A673 (cell line): ENCODE data around the gene FHIP1B. TPM values are rescaled to one million over a fixed set of nuclear protein-coding genes. Genes with fewer than 3 reads are reported as not detected.

ENCODE experiments used
- BruUV-seq: library from RNA; stranded (reverse); fragments of 400-500 nt; replicated peaks from 2 replicates; lab custom pipeline; 2021; lab: Mats Ljungman, UMichigan
- CTCF ChIA-PET: fragments of 300-600 bp; sonication (Branson Sonifier 250); formaldehyde crosslinking; loops from one replicate; lab custom pipeline; 2022; ENCODE audit warnings: antibody characterized with exemption; lab: Charles Lee
- POLR2A ChIA-PET: fragments of 300-600 bp; sonication (Branson Sonifier 250); formaldehyde crosslinking; loops from one replicate; lab custom pipeline; 2022; ENCODE audit warnings: antibody characterized with exemption; ENCODE audit not compliant: low non-redundant PET; lab: Charles Lee
- DNase-seq: peaks from one replicate; pipeline ENCODE4 v3.0.0-alpha.2; 2015; ENCODE audit warnings: low spot score
- H3K27ac ChIP-seq: fragments of 200-600 bp; sonication (generic); 2 replicates; pipeline ENCODE4 v1.5.1; 2016; ENCODE audit warnings: mixed run types, low read depth, mild to moderate bottlenecking, mixed read lengths, antibody characterized with exemption, low read length; ENCODE audit not compliant: poor library complexity, severe bottlenecking
- H3K27me3 ChIP-seq: fragments of 200-600 bp; sonication (generic); replicated peaks from 2 replicates; pipeline ENCODE4 v1.6.1; 2017; ENCODE audit warnings: mixed run types, low read depth, mild to moderate bottlenecking, mixed read lengths, antibody characterized with exemption, low read length; ENCODE audit not compliant: insufficient read depth, poor library complexity
- H3K36me3 ChIP-seq: fragments of 200-600 bp; sonication (generic); 2 replicates; pipeline ENCODE4 v1.6.1; 2016; ENCODE audit warnings: mixed run types, mild to moderate bottlenecking, mixed read lengths, antibody characterized with exemption, low read length; ENCODE audit not compliant: insufficient read depth, poor library complexity, severe bottlenecking
- H3K4me1 ChIP-seq: fragments of 200-600 bp; sonication (generic); 2 replicates; pipeline ENCODE4 v1.6.1; 2017; ENCODE audit warnings: mixed run types, mild to moderate bottlenecking, mixed read lengths, antibody characterized with exemption, low read length; ENCODE audit not compliant: insufficient read depth, poor library complexity, severe bottlenecking
- H3K4me3 ChIP-seq: fragments of 200-600 bp; sonication (generic); 2 replicates; pipeline ENCODE4 v1.5.1; 2016; ENCODE audit warnings: low read depth, mixed run types, mild to moderate bottlenecking, mixed read lengths, low read length; ENCODE audit not compliant: poor library complexity, severe bottlenecking
- H3K9me3 ChIP-seq: fragments of 200-600 bp; sonication (generic); 2 replicates; pipeline ENCODE4 v1.6.1; 2016; ENCODE audit warnings: mixed run types, low read depth, mild to moderate bottlenecking, mixed read lengths, antibody characterized with exemption, low read length; ENCODE audit not compliant: poor library complexity, severe bottlenecking
- EZH2 ChIP-seq: fragments of 200-600 bp; sonication (generic); IDR thresholded peaks from 2 replicates; pipeline ENCODE4 v1.6.1; 2017; ENCODE audit warnings: borderline replicate concordance, low read depth, mild to moderate bottlenecking, mixed read lengths, antibody characterized with exemption, low read length; ENCODE audit not compliant: poor library complexity, severe bottlenecking
- intact Hi-C: fragments of 100-400 bp; cut with micrococcal nuclease; formaldehyde crosslinking; loops from one replicate; pipeline ENCODE4 v1.10.0; 2022; ENCODE audit not compliant: unreplicated experiment
- total RNA-seq: library from RNA; stranded (reverse); gene quantifications from 2 replicates; pipeline ENCODE4 v1.2.3, GENCODE V29; 2021
- TF ChIP-seq, protein P1 (sequence below): fragments of 300-800, 200-600 bp; sonication (generic); conservative IDR thresholded peaks from 2 replicates; pipeline ENCODE4 v1.5.1; 2017; ENCODE audit warnings: low read depth, mild to moderate bottlenecking, antibody characterized with exemption, low read length, moderate library complexity, mixed read lengths

FHIP1B gene
- total RNA-seq, 1 experiment from 2014 or later: 18.6 TPM

DNA sequence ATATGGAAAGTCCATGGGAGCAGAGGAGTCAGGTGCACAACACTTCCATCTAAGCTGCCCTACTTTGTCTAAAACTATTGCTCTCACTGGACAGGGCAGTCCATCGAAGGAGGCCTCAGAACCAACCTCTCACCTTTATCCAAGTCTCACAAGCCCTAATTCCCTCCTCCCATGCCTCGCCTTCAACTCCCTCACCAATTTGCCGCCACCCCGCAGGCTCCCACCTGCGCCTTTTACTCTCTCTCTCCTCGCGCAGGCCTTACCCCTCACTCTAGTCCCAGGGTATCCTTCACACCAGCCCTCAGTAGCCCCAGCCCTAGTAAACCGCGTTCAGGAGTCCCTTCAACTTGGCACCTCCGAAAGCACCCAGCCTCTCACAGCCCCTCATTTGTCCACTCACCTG lies 451 bp downstream of the FHIP1B start:
- Histone ChIP-seq H3K27me3 (no peaks in the 10 kb centered on the region), H3K36me3 (no peaks in the 10 kb centered on the region), H3K27ac (peak overlapping the region; percentile 73), H3K9me3 (no peaks in the 10 kb centered on the region), H3K4me1 (no peaks in the 10 kb centered on the region), H3K4me3 (peak overlapping the region; percentile 96)
- TF ChIP-seq EZH2: no peak
- TF ChIP-seq, protein P1, sequence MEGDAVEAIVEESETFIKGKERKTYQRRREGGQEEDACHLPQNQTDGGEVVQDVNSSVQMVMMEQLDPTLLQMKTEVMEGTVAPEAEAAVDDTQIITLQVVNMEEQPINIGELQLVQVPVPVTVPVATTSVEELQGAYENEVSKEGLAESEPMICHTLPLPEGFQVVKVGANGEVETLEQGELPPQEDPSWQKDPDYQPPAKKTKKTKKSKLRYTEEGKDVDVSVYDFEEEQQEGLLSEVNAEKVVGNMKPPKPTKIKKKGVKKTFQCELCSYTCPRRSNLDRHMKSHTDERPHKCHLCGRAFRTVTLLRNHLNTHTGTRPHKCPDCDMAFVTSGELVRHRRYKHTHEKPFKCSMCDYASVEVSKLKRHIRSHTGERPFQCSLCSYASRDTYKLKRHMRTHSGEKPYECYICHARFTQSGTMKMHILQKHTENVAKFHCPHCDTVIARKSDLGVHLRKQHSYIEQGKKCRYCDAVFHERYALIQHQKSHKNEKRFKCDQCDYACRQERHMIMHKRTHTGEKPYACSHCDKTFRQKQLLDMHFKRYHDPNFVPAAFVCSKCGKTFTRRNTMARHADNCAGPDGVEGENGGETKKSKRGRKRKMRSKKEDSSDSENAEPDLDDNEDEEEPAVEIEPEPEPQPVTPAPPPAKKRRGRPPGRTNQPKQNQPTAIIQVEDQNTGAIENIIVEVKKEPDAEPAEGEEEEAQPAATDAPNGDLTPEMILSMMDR: no peak
- no peak for DNase-seq
- ChIA-PET CTCF (interaction anchor here (0.6 kb wide), 1 partner anchor 145 kb away, joined by 3 read pairs; no protein-coding TSS in a partner anchor), POLR2A (no interaction called here)
- intact Hi-C loops: loop anchor here (10.0 kb wide), 1 partner anchor 231 kb away; no protein-coding TSS in a partner anchor
- no TSS peak for BruUV-seq

DNA sequence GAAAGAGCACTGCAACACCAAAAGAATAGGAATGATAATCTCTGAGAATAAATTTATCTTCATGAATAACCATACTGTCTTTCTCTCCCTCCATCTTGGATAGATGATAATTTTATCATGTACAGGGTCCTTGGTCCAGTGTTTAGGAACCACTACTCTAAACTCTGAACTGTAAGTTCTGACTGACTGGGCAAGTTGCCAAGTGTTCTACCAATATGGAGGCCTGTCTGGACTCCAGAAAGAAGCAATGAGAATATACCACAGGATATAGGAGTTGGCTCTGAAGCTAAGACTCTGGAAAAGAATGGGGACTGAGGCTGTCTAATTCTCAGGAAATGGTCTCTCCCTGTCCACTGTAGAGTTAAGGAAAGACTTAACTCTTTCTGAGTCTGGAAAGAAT lies 1.5 kb downstream of the FHIP1B start:
- no peak for DNase-seq
- Histone ChIP-seq H3K27ac (no peak overlapping the region), H3K9me3 (no peaks in the 10 kb centered on the region), H3K4me1 (no peaks in the 10 kb centered on the region), H3K27me3 (no peaks in the 10 kb centered on the region), H3K4me3 (peak overlapping the region; percentile 96), H3K36me3 (no peaks in the 10 kb centered on the region)
- no peak for TF ChIP-seq EZH2
- TF ChIP-seq, protein P1: no peak
- intact Hi-C loops: loop anchor here (10.0 kb wide), 1 partner anchor 232 kb away; no protein-coding TSS in a partner anchor
- ChIA-PET POLR2A (no interaction called here), CTCF (no interaction called here)
- BruUV-seq: TSS peak; percentile 26

DNA sequence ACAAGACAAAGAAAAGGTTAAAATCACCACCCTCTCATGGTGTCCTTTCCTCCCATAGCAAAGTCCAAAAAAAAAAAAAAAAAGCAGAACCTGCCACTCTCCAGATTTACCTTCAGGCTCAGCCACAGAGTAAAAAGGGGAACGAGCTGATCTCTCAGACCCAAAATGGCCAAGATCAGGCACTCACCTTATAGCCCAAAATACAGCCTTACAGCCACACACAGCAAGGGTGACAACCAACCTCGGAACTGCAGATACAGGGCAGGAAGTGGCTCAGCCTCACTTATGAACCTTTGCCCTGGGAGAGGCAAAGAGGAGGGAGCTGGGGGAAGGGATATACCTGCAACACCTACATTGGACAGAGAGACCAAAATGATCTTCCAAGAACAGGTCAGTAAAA lies 4.5 kb downstream of the FHIP1B start:
- TF ChIP-seq EZH2: no peak
- Histone ChIP-seq H3K27me3 (no peaks in the 10 kb centered on the region), H3K4me3 (no peak overlapping the region), H3K9me3 (no peaks in the 10 kb centered on the region), H3K36me3 (no peaks in the 10 kb centered on the region), H3K4me1 (no peaks in the 10 kb centered on the region), H3K27ac (no peak overlapping the region)
- no peak for DNase-seq
- BruUV-seq: no TSS peak
- POLR2A ChIA-PET: no interaction called here
- intact Hi-C loops: loop anchor here (10.0 kb wide), 1 partner anchor 235 kb away; no protein-coding TSS in a partner anchor
- CTCF ChIA-PET: no interaction called here

DNA sequence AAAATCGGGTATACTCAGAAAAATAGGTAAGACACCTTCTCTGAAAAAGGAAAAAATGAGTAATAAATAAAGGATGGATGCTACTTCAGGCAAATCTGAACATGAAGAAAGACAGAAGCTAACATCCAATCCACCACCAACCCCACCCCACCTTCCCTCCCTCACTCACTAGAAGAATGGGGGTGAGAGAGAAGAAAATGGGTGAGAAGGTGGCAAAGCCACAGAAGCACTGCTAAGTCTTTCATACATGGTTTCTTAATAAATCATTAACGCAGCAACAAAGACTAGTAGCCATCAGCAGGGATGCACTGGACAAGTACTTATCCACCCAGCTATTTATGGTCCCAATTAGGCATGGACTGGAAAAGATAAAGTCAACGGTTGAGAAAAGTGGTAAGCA lies 5.9 kb downstream of the FHIP1B start:
- H3K36me3 ChIP-seq: peaks cover 8% of the 10 kb centered on the region
- DNase-seq: no peak
- no TSS peak for BruUV-seq
- H3K4me3 ChIP-seq: no peak overlapping the region
- H3K4me1 ChIP-seq: no peaks in the 10 kb centered on the region
- intact Hi-C loops: no loop called here
- no peak overlapping the region for H3K27ac ChIP-seq
- ChIA-PET POLR2A (no interaction called here), CTCF (no interaction called here)
- no peaks in the 10 kb centered on the region for H3K27me3 ChIP-seq
- no peaks in the 10 kb centered on the region for H3K9me3 ChIP-seq
- TF ChIP-seq EZH2: no peak
- TF ChIP-seq, protein P1: no peak
